BE2C (cell line): ENCODE data around the gene LINGO4.

Source experiments
- DNase-seq: peaks from one replicate; pipeline ENCODE4 v3.0.0-alpha.2; 2020
- H3K27me3 ChIP-seq: fragments of 250-450 bp; sonication (Bioruptor Pico); 2 replicates; pipeline ENCODE4 v1.5.1; 2020; ENCODE audit warnings: mild to moderate bottlenecking
- H3K36me3 ChIP-seq: fragments of 250-450 bp; sonication (Bioruptor Pico); 2 replicates; pipeline ENCODE4 v1.5.1; 2020; ENCODE audit warnings: mild to moderate bottlenecking
- H3K4me1 ChIP-seq: fragments of 250-450 bp; sonication (Bioruptor Pico); 2 replicates; pipeline ENCODE4 v1.5.1; 2020
- H3K4me3 ChIP-seq: 2 replicates; pipeline ENCODE4 v1.5.1; 2011; ENCODE audit warnings: low read depth, low read length
- H3K9me3 ChIP-seq: fragments of 250-450 bp; sonication (Bioruptor Pico); 2 replicates; pipeline ENCODE4 v1.5.1; 2020
- CTCF ChIP-seq: IDR thresholded peaks from 2 replicates; pipeline ENCODE4 v1.5.1; 2012; ENCODE audit warnings: mild to moderate bottlenecking, low read depth, low read length

LINGO4 gene

GRCh38 chr1:151807131-151807530 is 1.9 kb upstream of the LINGO4 start:
- H3K4me3 ChIP-seq, result no peak overlapping the region
- no peak for TF ChIP-seq CTCF
- H3K9me3 ChIP-seq, result no peaks in the 10 kb centered on the region
- H3K36me3 ChIP-seq, result no peaks in the 10 kb centered on the region
- DNase-seq, result no peak
- H3K27me3 ChIP-seq, result no peaks in the 10 kb centered on the region
- peaks cover 24% of the 10 kb centered on the region for H3K4me1 ChIP-seq

GRCh38 chr1:151806170-151806569 is 951 bp upstream of the LINGO4 start:
- no peak for TF ChIP-seq CTCF
- Histone ChIP-seq H3K36me3 (no peaks in the 10 kb centered on the region), H3K4me1 (peaks cover 34% of the 10 kb centered on the region), H3K4me3 (no peak overlapping the region), H3K27me3 (no peaks in the 10 kb centered on the region), H3K9me3 (no peaks in the 10 kb centered on the region)
- DNase-seq, result no peak

GRCh38 chr1:151803915-151804314 is 1.3 kb downstream of the LINGO4 start:
- H3K36me3 ChIP-seq, result no peaks in the 10 kb centered on the region
- no peak for TF ChIP-seq CTCF
- H3K27me3 ChIP-seq, result no peaks in the 10 kb centered on the region
- DNase-seq, result no peak
- H3K4me3 ChIP-seq, result no peak overlapping the region
- H3K4me1 ChIP-seq, result peaks cover 37% of the 10 kb centered on the region
- H3K9me3 ChIP-seq, result no peaks in the 10 kb centered on the region

- no peak for TF ChIP-seq CTCF
- Histone ChIP-seq H3K4me1 (peaks cover 37% of the 10 kb centered on the region), H3K36me3 (no peaks in the 10 kb centered on the region), H3K27me3 (no peaks in the 10 kb centered on the region), H3K4me3 (no peak overlapping the region), H3K9me3 (no peaks in the 10 kb centered on the region)
- peak; percentile 87 for DNase-seq
Observed at GRCh38 chr1:151803164-151803563, 2.1 kb downstream of the LINGO4 start.

GRCh38 chr1:151802372-151802771 is 2.8 kb downstream of the LINGO4 start:
- peaks cover 37% of the 10 kb centered on the region for H3K4me1 ChIP-seq
- H3K9me3 ChIP-seq, result no peaks in the 10 kb centered on the region
- TF ChIP-seq CTCF, result no peak
- H3K27me3 ChIP-seq, result no peaks in the 10 kb centered on the region
- no peak for DNase-seq
- no peaks in the 10 kb centered on the region for H3K36me3 ChIP-seq
- no peak overlapping the region for H3K4me3 ChIP-seq

- H3K4me3 ChIP-seq, result no peak overlapping the region
- H3K4me1 ChIP-seq, result peaks cover 37% of the 10 kb centered on the region
- H3K27me3 ChIP-seq, result no peaks in the 10 kb centered on the region
- H3K36me3 ChIP-seq, result no peaks in the 10 kb centered on the region
- TF ChIP-seq CTCF, result no peak
- DNase-seq, result no peak
- no peaks in the 10 kb centered on the region for H3K9me3 ChIP-seq
Observed at GRCh38 chr1:151801846-151802245, 3.4 kb downstream of the LINGO4 start.
